KMS-11 (cell line): ENCODE measurements around the gene FIGNL2.

Experiments used
- H2AFZ ChIP-seq: fragments of 200-600 bp; sonication (generic); 2 replicates; pipeline ENCODE4 v1.6.1; 2016; ENCODE audit warnings: antibody characterized with exemption, mixed run types, low read depth
- H3K27ac ChIP-seq: fragments of 200-600 bp; sonication (generic); 2 replicates; pipeline ENCODE4 v1.6.1; 2016; ENCODE audit warnings: mild to moderate bottlenecking, mixed run types
- H3K27me3 ChIP-seq: fragments of 200-600 bp; sonication (generic); 2 replicates; pipeline ENCODE4 v1.6.1; 2017; ENCODE audit warnings: mild to moderate bottlenecking, low read depth, mixed run types, moderate library complexity; ENCODE audit not compliant: insufficient read depth
- H3K36me3 ChIP-seq: fragments of 200-600 bp; sonication (generic); 2 replicates; pipeline ENCODE4 v1.6.1; 2017; ENCODE audit warnings: mild to moderate bottlenecking, mixed run types; ENCODE audit not compliant: insufficient read depth
- H3K4me1 ChIP-seq: fragments of 200-600 bp; sonication (generic); 2 replicates; pipeline ENCODE4 v1.6.1; 2016; ENCODE audit warnings: mild to moderate bottlenecking, low read depth, mixed run types; ENCODE audit not compliant: poor library complexity, severe bottlenecking
- H3K4me2 ChIP-seq: fragments of 200-600 bp; sonication (generic); 2 replicates; pipeline ENCODE4 v1.7.0; 2016; ENCODE audit warnings: mild to moderate bottlenecking, mixed run types
- H3K4me3 ChIP-seq: fragments of 200-600 bp; sonication (generic); IDR thresholded peaks from 2 replicates; pipeline ENCODE4 v1.6.1; 2017; ENCODE audit warnings: low read depth, low read length, mixed read lengths; ENCODE audit not compliant: insufficient read depth
- H3K79me2 ChIP-seq: fragments of 200-600 bp; sonication (generic); 2 replicates; pipeline ENCODE4 v1.6.1; 2016; ENCODE audit warnings: low read depth, mixed run types; ENCODE audit not compliant: insufficient read depth
- H3K9ac ChIP-seq: fragments of 200-600 bp; sonication (generic); 2 replicates; pipeline ENCODE4 v1.6.1; 2016; ENCODE audit warnings: mild to moderate bottlenecking, mixed run types
- H4K20me1 ChIP-seq: fragments of 200-600 bp; sonication (generic); 2 replicates; pipeline ENCODE4 v1.6.1; 2016; ENCODE audit warnings: mild to moderate bottlenecking, mixed run types; ENCODE audit not compliant: insufficient read depth
- CTCF ChIP-seq: fragments of 200-600 bp; sonication (generic); conservative IDR thresholded peaks from 2 replicates; pipeline ENCODE4 v1.6.1; 2017; ENCODE audit warnings: low read depth, mild to moderate bottlenecking, antibody characterized with exemption, low read length, moderate library complexity, mixed read lengths

Gene FIGNL2

DNA sequence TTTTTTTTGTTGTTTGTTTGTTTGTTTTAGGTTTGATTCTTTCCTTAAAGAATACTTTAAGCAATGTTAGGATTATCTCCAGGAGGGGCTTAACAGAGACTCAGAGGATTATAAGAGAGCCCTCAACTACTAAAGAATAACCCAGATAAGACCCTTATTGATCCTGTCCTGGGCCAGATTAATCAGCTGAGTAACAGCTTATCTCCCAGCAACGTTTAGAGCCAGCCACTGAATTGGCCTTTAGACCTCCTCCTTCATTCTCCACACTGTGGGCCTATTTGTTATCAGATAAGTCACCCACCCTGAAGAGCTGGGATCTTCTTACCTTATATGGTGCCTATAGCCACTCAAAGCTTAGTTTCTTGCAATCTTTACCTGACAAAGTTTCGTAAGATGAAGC is 71.1 kb downstream of the FIGNL2 start:
- Histone ChIP-seq H4K20me1 (no peaks in the 10 kb centered on the region), H3K4me1 (no peaks in the 10 kb centered on the region), H3K36me3 (no peaks in the 10 kb centered on the region), H3K4me2 (no peak overlapping the region), H2AFZ (no peak overlapping the region), H3K9ac (no peak overlapping the region), H3K27ac (no peak overlapping the region), H3K27me3 (no peaks in the 10 kb centered on the region), H3K4me3 (no peak overlapping the region), H3K79me2 (no peaks in the 10 kb centered on the region)
- TF ChIP-seq CTCF: no peak

DNA sequence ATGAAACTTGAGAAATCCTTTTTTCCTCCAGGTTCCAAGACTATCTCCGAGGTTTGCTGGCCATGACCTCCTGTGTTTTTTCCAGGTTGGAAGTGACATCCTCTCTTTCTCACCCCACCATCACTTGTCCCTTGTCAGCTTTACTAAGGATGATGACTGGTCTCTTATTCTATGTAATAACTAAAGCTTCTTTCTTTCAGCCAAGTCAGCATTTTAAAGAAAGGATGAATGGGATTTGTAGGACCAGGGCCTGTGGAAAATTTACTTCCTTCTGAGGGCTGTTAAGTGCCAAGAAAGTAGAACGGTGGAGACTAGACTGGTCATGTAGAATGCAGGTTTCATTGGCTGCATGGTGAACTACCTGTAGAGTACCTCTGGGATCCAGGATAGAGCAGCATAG is 73.6 kb downstream of the FIGNL2 start:
- no peaks in the 10 kb centered on the region for H4K20me1 ChIP-seq
- TF ChIP-seq CTCF: no peak
- H3K36me3 ChIP-seq: no peaks in the 10 kb centered on the region
- H3K27me3 ChIP-seq: no peaks in the 10 kb centered on the region
- H3K9ac ChIP-seq: no peak overlapping the region
- no peak overlapping the region for H3K27ac ChIP-seq
- H3K4me2 ChIP-seq: no peak overlapping the region
- H3K79me2 ChIP-seq: no peaks in the 10 kb centered on the region
- no peaks in the 10 kb centered on the region for H3K4me1 ChIP-seq
- H3K4me3 ChIP-seq: no peak overlapping the region
- no peak overlapping the region for H2AFZ ChIP-seq

GRCh38 chr12:51773145-51773869 is 75.2 kb downstream of the FIGNL2 start:
- Histone ChIP-seq H3K27me3 (no peaks in the 10 kb centered on the region), H3K4me2 (no peak overlapping the region), H3K4me1 (no peaks in the 10 kb centered on the region)

GRCh38 chr12:51771008-51771407 is 77.5 kb downstream of the FIGNL2 start:
- Histone ChIP-seq H4K20me1 (no peaks in the 10 kb centered on the region), H3K27me3 (no peaks in the 10 kb centered on the region), H3K36me3 (no peaks in the 10 kb centered on the region), H3K4me2 (no peak overlapping the region), H2AFZ (no peak overlapping the region), H3K9ac (no peak overlapping the region), H3K79me2 (no peaks in the 10 kb centered on the region), H3K27ac (no peak overlapping the region), H3K4me1 (no peaks in the 10 kb centered on the region), H3K4me3 (no peak overlapping the region)
- TF ChIP-seq CTCF: no peak

More at GRCh38 chr12:51773145-51773869, 75.2 kb downstream of the FIGNL2 start:
- no peak overlapping the region for H3K4me3 ChIP-seq
- H3K79me2 ChIP-seq: no peaks in the 10 kb centered on the region
- TF ChIP-seq CTCF: no peak
- H3K9ac ChIP-seq: no peak overlapping the region
- H2AFZ ChIP-seq: no peak overlapping the region
- no peaks in the 10 kb centered on the region for H3K36me3 ChIP-seq
- H4K20me1 ChIP-seq: no peaks in the 10 kb centered on the region
- H3K27ac ChIP-seq: no peak overlapping the region
